A549 (cell line): Measurements from ENCODE around the gene CELSR1.

Experiments
- CHD4 ChIP-seq: fragments of 200-600 bp; sonication (generic); IDR thresholded peaks from 2 replicates; pipeline ENCODE4 v1.6.1; 2016; ENCODE audit warnings: antibody characterized with exemption, mild to moderate bottlenecking, borderline replicate concordance
- CTCF ChIP-seq: fragments of >200 bp; sonication (Bioruptor Twin); formaldehyde crosslinking; IDR thresholded peaks from 3 replicates; pipeline ENCODE4 v1.5.1; 2016
- EP300 ChIP-seq, 2 experiments: fragments of >200 bp; sonication (Bioruptor Twin); formaldehyde crosslinking; IDR thresholded peaks; 2 replicates in 1 of 2; 3 replicates in 1 of 2; pipeline ENCODE4 v1.6.1; 2016 to 2017
- HMGXB4 ChIP-seq: fragments of 250-450 bp; sonication (Bioruptor Pico); IDR thresholded peaks from 2 replicates; pipeline ENCODE4 v1.5.0; 2021; ENCODE audit warnings: mild to moderate bottlenecking, moderate library complexity, borderline replicate concordance
- HOXB5 ChIP-seq: fragments of 250-450 bp; sonication (Bioruptor Pico); IDR thresholded peaks from 2 replicates; pipeline ENCODE4 v1.5.0; 2020; ENCODE audit warnings: mild to moderate bottlenecking, moderate library complexity
- KDM1A ChIP-seq: fragments of 200-600 bp; sonication (generic); IDR thresholded peaks from 2 replicates; pipeline ENCODE4 v1.6.1; 2016; ENCODE audit warnings: low read depth, mild to moderate bottlenecking
- RCOR1 ChIP-seq: fragments of 150-350 bp; IDR thresholded peaks from 2 replicates; pipeline ENCODE4 v1.6.1; 2014; ENCODE audit warnings: antibody characterized with exemption, low read length, low read depth
- REST ChIP-seq: fragments of 200-600 bp; sonication (generic); IDR thresholded peaks from 2 replicates; pipeline ENCODE4 v1.6.1; 2016; ENCODE audit warnings: antibody characterized with exemption, mild to moderate bottlenecking, moderate library complexity
- SMC3 ChIP-seq: fragments of >200 bp; sonication (Bioruptor Twin); formaldehyde crosslinking; IDR thresholded peaks from 3 replicates; pipeline ENCODE4 v1.6.1; 2018; ENCODE audit warnings: inconsistent platforms
- USF2 ChIP-seq: fragments of 450-650 bp; IDR thresholded peaks from 2 replicates; pipeline ENCODE4 v1.6.1; 2014; ENCODE audit warnings: antibody characterized with exemption

- TF ChIP-seq CTCF (no peak), HOXB5 (CRISPR knock-in tag) (no peak), EP300 (IDR thresholded peaks at IDR 0.05) (no peak), RCOR1 (no peak), KDM1A (no peak), USF2 (no peak), REST (no peak), HMGXB4 (no peak), CHD4 (no peak), SMC3 (no peak)
These were observed 89.1 kb downstream of the CELSR1 start for GRCh38 chr22:46448333-46448732.
